Measurements from ENCODE around the gene RCN1.

- TF ChIP-seq CTCF (conservative IDR thresholded peaks at IDR 0.05; ENCODE audit: low read depth in 2 of 2) (no peak), REST (IDR thresholded peaks at IDR 0.05; ENCODE audit: unreplicated experiment) (no peak), POLR2AphosphoS5 (IDR thresholded peaks at IDR 0.05; ENCODE audit: low read depth) (no peak), EZH2phosphoT487 (IDR thresholded peaks at IDR 0.05; ENCODE audit: unreplicated experiment) (no peak), ZNF462 (CRISPR knock-in tag; IDR thresholded peaks at IDR 0.05) (no peak), EZH2 (IDR thresholded peaks at IDR 0.05; ENCODE audit: low read depth, unreplicated experiment) (no peak), CREB1 (CRISPR knock-in tag; IDR thresholded peaks at IDR 0.05; ENCODE audit: low read depth) (no peak), STAT1 (IDR thresholded peaks at IDR 0.05; ENCODE audit: unreplicated experiment) (no peak)
Observed at GRCh38 chr11:32107647-32108046, 16.8 kb downstream of the RCN1 start.
